LNCAP (cell line): ENCODE measurements around the gene XPR1.

ENCODE experiments used
- CTCF ChIP-seq: fragments of 450-650 bp; IDR thresholded peaks from 2 replicates; pipeline ENCODE4 v1.5.1; 2017; ENCODE audit warnings: mild to moderate bottlenecking

The XPR1 gene

GRCh38 chr1:180927841-180928240, 296.0 kb downstream of the XPR1 start:
- no peak for TF ChIP-seq CTCF

- no peak for TF ChIP-seq CTCF
Observed at GRCh38 chr1:180928331-180929230, 296.8 kb downstream of the XPR1 start.

GRCh38 chr1:180929389-180929788, 297.6 kb downstream of the XPR1 start:
- TF ChIP-seq CTCF = no peak

- no peak for TF ChIP-seq CTCF
Observed at GRCh38 chr1:180930687-180931086, 298.9 kb downstream of the XPR1 start.

- TF ChIP-seq CTCF = no peak
Observed at GRCh38 chr1:180931529-180931928, 299.7 kb downstream of the XPR1 start.

GRCh38 chr1:180932378-180932777, 300.6 kb downstream of the XPR1 start:
- TF ChIP-seq CTCF = no peak

- no peak for TF ChIP-seq CTCF
Observed at GRCh38 chr1:180933141-180933540, 301.3 kb downstream of the XPR1 start.
